Testis (tissue), 2 donors: ENCODE measurements around the gene ZNF425.

Experiments used
- POLR2A ChIP-seq: fragments of 450-650 bp; IDR thresholded peaks from one replicate; pipeline ENCODE4 v1.6.1; 2017; ENCODE audit warnings: antibody characterized with exemption, mild to moderate bottlenecking, moderate library complexity
- TF ChIP-seq, protein P1 (sequence below), 3 experiments: fragments of 450-650 bp in 2 of 3; fragments of 200-600 bp in 1 of 3; sonication (generic) in 1 of 3; IDR thresholded peaks; one replicate each; pipeline ENCODE4 v1.5.1; 2016 to 2019; ENCODE audit warnings: antibody characterized with exemption in 3 of 3, mild to moderate bottlenecking in 2 of 3, moderate library complexity in 1 of 3

DNA sequence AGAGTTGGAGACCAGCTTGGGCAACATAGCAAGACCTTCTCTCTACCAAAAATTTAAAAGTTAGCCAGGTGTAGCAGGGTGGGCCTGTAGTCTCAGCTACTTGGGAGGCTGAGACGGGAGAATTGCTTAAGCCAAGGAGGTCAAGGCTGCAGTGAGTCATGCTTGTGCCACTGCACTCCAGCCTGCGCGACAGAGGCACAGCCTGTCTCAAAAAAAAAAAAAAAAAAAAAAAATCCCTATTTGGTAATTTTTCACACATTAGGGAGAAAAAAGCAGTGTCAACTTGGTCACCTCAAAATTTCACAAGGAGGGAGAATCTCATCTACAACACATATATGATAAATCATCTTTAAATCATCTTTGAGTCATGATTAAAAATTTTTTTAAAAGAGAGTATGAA lies 14.7 kb upstream of the ZNF425 start:
- TF ChIP-seq, protein P1, sequence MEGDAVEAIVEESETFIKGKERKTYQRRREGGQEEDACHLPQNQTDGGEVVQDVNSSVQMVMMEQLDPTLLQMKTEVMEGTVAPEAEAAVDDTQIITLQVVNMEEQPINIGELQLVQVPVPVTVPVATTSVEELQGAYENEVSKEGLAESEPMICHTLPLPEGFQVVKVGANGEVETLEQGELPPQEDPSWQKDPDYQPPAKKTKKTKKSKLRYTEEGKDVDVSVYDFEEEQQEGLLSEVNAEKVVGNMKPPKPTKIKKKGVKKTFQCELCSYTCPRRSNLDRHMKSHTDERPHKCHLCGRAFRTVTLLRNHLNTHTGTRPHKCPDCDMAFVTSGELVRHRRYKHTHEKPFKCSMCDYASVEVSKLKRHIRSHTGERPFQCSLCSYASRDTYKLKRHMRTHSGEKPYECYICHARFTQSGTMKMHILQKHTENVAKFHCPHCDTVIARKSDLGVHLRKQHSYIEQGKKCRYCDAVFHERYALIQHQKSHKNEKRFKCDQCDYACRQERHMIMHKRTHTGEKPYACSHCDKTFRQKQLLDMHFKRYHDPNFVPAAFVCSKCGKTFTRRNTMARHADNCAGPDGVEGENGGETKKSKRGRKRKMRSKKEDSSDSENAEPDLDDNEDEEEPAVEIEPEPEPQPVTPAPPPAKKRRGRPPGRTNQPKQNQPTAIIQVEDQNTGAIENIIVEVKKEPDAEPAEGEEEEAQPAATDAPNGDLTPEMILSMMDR (IDR thresholded peaks at IDR 0.05) = no peak
- no peak for TF ChIP-seq POLR2A
